Fibroblast of peridontal ligament (primary cell): ENCODE data around the gene RALGAPA1.
"Not testable (repeated sequence)": the region's sequence is repeated elsewhere in the genome, so short reads cannot be mapped to it uniquely, and the experiment has no call there.

Source experiments
- DNase-seq: peaks from one replicate; pipeline ENCODE4 v3.0.0-alpha.2; 2010; ENCODE audit errors: extremely low read depth

RALGAPA1 gene

GRCh38 chr14:35701531-35701930 is 107.6 kb downstream of the RALGAPA1 start:
- DNase-seq: no peak

DNA sequence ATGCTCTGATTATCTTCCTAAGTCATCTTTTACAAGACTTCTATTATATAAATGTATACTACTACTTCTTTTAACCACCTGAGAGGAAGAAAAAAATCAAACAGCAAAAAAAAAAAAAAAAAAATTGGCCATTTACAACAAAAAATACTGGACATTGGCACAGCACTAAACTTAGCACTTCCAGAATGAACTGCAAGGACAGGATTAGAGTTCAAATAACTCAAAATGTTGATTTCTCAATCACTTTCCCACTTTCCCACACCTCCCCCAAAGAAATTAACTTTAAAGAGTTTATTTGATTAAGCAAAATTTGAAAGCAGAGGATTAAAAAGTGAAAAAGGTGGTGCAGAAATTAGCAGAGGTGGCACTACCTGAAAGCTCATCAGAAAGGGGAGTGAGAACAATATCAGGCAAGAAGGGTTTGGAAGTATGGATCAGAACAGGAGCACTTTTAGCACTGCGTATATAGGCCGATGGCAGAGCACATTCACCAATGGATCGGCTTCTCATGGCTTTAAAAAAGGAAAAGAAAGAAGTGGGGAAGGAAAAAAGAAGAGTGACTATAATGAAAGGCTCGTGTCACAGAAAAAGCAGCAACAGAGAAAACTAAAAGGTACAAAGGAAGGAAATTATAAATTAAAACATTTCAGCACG is 109.2 kb downstream of the RALGAPA1 start:
- DNase-seq: no peak

- DNase-seq: no peak
Observed at GRCh38 chr14:35696575-35696974, 112.5 kb downstream of the RALGAPA1 start.

GRCh38 chr14:35696119-35696518 is 113.0 kb downstream of the RALGAPA1 start:
- no peak for DNase-seq

- DNase-seq: no peak
Observed at GRCh38 chr14:35695647-35696046, 113.4 kb downstream of the RALGAPA1 start.

- DNase-seq: no peak
Observed at GRCh38 chr14:35695072-35695471, 114.0 kb downstream of the RALGAPA1 start.

DNA sequence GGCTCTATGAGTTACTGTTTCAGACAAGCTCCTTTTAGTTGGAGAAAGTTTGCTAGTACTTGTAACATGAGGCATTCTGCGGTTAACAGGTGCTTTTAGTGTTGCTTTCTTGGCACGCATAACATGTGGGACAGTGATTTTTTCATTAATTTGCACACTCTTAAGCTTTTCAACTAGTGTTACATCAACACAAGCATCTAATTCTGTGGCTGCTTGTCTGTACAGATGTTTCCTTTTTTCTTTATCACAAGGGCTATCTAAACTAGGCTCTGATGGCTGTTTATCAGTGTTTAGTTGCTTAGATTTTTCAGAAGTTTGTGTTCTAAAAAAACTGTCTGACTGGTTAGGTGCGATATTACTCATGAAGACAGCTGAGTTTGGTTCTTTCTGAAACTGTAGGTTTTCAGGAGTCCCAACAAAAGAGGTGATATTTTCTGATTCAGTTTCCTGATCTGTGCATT is 120.1 kb downstream of the RALGAPA1 start:
- DNase-seq: no peak

- no peak for DNase-seq
Observed at GRCh38 chr14:35688126-35688826, 120.8 kb downstream of the RALGAPA1 start.

GRCh38 chr14:35687335-35687939 is 121.7 kb downstream of the RALGAPA1 start:
- DNase-seq: peak; percentile 68

DNA sequence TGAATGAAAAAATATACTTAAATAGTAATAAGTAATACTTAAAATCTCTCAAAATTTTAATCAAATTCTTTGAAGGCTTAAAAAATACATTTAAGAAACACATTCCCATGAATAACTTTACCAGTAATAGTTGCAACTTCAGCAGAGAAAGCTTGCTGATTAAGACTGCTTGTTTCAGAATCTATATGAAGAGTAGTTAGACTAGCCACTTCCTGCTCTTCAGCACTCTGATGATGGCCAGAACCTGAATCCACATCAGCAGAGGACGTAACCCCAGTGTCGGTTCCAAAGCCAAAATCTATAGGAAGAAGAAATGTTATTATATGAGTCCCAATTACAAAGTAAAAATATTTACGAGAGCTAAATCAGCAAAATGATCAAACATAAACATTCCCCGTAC is 125.4 kb downstream of the RALGAPA1 start:
- not testable (repeated sequence) for DNase-seq

DNA sequence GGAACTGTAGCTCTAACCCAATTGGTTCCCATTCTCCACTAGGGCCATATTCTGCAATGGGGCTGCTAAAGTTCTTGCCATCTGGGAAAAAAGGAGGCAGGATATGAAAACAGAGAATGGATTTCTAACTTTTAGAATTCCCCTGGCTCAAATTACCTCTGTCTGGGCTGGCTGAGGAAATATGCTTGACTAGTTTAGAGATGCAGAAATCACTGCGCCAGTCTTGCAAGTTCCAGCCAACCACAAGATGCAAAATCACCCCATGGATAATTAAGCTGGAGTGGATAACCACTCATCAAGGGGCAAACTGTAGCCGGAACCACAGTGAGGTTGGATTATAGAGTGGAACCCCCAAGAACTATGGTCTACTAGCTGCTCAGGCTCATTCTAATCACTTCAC is 126.3 kb downstream of the RALGAPA1 start:
- DNase-seq: peak; percentile 54

- no peak for DNase-seq
Observed at GRCh38 chr14:35678403-35679028, 130.6 kb downstream of the RALGAPA1 start.

- DNase-seq: peak; percentile 19
Observed at GRCh38 chr14:35669782-35670181, 139.3 kb downstream of the RALGAPA1 start.

DNA sequence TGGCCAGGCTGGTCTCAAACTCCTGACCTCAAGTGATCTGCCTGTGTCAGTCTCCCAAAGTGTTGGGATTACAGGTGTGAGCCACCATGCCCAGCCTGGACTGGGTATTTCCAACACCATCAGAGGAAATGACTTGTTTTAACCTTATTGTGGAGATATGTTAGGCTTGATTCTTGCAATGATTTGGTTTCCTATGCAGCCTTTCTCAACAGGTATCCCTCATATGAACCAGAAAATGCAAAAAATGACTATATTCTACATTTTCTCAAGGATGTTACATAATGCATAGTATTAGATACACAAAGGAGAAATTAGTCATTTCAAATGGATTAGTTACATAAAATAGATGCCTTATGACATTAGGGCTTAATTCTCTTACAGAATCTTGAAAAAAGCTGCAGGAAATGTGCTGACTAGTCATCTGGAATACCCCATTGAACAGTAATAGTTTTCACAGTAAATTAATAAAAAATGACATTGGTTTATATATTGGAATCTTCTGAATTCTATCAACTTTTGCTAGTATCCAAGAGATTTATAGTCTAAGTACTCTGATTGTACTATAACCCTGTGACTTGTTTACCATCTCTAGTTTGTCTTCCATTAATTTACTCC is 142.6 kb downstream of the RALGAPA1 start:
- no peak for DNase-seq

DNA sequence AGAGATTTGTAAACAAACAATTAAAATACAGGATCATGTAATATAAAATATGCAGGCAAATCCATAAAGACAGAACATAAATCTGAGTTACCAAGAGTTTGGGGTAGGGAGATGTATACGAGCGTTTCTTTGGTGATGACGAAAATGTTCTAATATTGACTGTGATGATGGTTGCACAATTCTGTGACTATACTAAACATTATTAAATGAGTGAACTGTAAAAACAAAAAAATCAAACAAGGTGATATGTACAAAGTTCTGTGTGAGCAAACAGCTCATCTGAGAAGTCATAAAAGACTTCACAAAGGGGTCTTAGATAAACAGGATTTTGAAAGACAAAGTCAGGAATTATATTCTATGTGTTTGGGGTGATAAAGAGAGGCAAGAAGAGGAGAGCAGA is 147.2 kb downstream of the RALGAPA1 start:
- DNase-seq: no peak

DNA sequence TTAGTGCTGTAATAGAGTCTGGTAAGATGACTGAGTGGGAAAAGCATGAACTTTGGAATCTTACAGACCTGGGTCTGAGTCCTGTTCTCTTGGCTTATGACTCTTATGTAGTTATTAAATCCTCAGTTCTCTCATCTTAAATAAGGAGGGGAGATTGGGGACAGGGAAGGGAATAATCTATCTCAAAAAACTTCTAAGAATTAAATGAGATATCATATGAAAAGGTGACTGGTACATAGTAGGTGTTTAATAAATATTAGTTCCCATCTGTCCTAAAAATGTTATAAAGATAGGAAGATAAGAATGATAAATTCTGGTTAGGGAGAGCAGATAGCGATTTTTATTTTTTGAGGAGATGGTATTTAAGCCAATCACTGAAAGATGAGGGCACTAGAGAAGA is 156.1 kb downstream of the RALGAPA1 start:
- DNase-seq: no peak

DNA sequence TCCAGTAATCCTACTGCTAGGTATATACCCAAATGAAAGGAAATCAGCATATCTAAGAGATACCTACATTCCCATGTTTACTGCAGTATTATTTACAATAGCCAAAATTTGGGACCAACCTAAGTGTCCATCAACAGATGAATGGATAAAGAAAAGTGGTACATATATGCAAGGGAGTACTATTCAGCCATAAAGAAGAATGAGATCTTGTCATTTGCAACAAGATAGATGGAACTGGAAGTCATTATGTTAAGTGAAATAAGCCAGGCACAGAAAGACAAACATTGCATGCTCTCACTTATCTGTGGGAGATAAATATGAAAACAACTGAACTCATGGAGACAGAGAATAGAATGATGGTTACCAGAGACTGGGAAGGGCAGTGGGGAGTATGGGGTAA is 165.6 kb downstream of the RALGAPA1 start:
- DNase-seq: no peak

DNA sequence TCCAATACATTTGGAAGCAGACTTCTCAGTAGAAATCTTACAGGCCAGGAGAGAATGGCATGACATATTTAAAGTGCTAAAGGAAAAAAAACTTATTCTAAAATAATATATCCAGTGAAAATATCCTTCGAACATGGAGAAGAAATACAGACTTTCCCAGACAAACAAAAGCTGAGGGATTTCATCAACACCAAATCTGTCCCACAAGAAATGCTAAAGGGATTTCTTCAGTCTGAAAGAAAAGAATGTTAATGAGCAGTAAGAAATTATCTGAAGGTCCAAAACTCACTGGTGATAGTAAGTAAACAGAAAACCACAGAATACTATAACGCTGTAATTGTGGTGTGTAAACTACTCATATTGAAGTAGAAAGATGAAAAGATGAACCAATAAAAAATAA is 171.2 kb downstream of the RALGAPA1 start:
- no peak for DNase-seq

DNA sequence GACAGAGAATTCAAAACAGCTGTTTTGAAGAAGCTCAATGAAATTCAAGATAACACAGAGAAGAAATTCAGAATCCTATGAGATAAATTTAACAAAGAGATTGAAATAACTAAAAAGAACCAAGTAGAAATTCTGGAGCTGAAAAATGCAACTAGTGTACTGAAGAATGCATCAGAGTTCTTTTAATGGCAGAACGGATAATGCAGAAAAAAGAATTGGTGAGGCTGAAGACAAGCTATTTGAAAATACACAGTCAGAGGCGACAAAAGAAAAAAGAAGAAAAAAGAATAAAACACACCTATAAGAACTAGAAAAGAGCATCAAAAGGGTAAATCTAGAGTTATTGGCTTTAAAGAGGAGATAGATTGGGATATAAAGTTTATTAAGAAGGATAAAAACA is 171.8 kb downstream of the RALGAPA1 start:
- DNase-seq: no peak

GRCh38 chr14:35632676-35633075 is 176.4 kb downstream of the RALGAPA1 start:
- peak; percentile 64 for DNase-seq

DNA sequence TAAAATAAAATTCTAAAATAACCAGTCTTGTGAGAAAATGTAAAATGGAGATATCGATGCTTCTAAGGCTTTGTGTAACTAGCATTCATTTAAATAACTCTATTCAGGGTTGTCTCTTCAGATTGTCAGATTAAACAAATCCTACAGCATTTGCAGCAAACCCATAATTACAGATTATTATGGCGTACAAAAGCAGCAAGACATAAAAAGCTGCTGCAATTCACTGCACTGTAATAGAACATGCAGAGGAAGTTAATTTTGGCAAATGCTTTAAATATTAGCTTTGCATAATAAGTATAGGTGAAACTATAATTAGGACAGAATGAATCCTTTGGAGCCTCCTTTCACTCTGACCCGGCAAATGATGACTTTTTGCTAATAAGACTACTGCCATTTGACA is 176.8 kb downstream of the RALGAPA1 start:
- DNase-seq: no peak
